Glomerular visceral epithelial cell (primary cell): ENCODE data around the gene C11orf58.

Experiments
- DNase-seq: peaks from one replicate; pipeline ENCODE4 v3.0.0-alpha.2; 2016; ENCODE audit errors: extremely low spot score

C11orf58 gene

DNA sequence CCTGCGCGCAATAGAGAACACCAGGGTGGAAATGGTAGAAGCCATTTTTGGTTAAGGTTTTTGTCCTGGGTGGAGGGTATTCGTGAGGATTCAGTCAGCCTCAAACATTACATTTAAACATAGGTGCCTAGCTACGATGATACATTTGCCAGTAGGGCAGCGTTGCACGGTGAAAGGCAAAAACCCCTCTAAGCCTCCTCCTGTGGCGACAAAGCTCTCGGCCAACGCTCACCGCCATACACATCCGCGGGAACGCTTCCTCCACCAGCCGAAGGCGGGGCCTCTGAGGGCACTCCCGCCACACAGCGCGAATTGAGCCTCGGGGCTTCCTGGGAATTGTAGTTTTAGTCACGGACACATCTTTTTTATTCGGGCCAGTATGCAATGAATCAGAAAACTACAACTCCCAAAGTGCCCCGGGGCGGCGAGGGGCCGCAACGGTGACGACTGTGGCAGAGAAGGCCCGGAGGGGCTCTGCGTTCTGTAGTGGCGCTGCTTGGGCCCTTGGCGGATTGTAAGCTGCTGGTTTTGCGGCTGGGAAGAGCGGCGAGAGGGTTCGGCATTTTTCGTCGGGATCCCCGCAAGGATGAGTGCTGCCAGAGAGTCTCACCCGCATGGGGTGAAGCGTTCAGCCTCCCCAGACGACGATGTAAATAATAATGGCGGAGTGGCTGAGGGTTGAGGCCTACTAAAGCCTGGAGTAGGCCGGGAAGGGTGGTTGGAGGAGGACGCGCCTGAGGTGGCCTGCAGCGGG lies at the start of gene C11orf58:
Gene C11orf58, plus strand, starts transcription at position 455 of the 754 bp plus-strand sequence. Its CDS starts 132 bp downstream, at position 587.
- peak; percentile 94 for DNase-seq

DNA sequence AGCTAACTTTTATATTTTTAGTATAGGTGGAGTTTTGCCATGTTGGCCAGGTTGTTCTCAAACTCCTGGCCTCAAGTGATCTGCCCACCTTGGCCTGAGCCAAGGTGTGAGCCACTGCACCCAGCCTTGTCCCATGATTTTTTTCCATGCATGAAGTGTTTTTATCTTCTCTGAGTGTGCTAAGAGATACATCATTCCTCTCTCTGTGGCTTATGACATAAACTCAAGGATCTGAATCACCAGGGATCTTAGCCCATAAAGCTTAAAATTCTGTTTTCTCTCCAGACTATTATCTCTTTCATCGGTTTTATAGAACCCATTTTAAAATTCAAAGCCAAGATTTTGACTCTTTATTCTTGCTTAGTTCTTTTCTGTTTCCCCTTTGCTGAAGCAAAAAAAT lies 48.4 kb upstream of the C11orf58 start:
- DNase-seq, result no peak

DNA sequence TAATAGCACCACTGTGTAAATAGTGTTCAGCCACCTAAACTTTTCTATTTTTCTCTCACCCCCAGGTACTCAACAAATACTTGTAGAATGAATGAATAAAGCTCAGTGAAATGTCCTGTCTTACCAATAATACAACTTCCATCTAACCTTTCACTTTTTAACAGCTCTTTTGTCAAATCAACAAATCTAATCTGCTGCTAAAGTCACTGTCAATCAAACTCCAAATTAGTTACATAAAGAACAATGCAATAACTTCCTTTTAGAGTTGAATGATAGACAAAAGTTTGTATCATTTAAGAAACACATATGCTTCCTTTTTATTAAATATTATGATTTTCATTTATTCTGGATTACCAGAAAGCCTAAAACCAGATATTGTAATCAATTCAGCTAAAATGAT lies 34.7 kb upstream of the C11orf58 start:
- no peak for DNase-seq

DNA sequence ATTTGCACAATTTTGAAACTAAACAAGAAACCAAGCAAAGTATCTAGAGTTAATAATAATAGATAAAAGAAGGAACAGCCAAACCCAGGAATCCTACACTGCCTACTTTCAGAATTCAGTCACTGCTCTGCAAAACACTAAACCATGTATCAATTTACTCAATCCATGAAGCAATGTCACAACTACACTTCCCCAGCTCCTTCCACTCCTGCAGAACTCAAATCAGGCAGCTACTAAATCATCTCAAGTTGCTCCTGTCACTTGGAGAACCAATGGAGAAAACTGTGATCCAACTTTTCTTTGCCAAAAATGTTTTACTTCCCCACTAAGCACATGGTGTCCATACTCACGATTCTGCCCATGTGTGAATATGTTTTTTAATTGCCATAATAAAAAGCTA lies 24.9 kb upstream of the C11orf58 start:
- no peak for DNase-seq

DNA sequence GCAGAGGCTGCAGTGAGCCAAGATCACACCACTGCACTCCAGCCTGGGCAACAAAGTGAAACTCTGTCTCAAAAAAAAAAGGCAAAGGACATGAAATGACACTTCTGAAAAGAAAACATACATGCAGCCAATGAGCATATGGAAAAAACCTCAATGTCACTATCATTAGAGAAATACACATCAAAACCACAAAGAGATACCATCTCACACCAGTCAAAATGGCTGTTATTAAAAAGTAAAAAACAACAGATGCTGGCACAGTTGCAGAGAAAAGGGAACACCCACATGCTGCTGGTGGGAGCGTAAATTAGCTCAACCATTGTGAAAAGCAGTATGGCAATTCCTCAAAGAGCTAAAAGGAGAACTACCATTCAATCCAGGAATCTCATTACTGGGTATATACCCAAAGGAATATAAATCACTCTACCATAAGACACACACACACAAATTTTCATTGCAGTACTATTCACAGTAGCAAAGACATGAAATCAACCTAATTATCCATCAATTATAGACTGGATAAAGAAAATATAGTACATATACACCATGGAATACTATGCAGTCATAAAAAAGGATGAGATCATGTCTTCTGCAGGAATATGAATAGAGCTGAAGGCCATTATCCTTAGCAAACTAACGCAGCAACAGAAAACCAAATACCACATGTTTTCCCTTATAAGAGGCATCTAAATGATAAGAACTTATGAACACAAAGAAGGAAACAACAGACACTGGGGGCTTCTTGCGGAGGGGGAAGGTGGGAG lies 15.7 kb upstream of the C11orf58 start:
- no peak for DNase-seq

DNA sequence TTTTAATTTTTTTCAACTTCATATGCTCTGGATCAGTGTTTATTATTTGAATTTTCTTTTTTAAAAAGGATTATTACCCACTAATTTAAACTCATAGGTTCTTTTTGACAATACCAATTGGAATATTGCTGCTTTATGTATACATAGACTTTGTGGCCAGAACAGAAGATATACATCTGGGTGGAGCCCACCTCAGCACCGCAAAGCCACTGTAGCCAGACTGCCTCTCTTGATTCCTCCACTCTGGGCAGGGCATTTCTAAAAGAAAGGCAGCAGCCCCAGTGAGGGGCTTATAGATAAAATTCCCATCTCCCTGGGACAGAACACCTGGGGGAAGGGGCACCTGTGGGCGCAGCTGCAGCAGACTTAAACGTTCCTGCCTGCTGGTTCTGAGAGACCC lies 10.6 kb upstream of the C11orf58 start:
- DNase-seq, result no peak

DNA sequence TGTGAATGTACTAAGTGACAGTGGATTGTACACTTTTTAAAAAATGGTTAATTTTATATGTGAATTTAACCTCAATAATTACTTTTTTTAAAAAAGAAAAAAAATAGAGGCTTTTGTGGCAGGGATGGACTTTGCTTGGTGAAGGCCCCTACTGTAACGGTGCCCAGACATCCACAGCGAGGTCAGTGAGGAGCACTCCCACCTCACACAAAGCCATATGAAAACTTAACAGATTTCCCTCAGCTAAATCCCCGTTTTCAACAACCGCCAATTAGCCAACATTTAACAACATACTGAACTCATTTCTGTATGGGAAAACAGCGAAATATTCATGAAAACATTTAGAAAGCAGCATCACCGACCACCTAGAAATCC lies 642 bp upstream of the C11orf58 start:
- no peak for DNase-seq

DNA sequence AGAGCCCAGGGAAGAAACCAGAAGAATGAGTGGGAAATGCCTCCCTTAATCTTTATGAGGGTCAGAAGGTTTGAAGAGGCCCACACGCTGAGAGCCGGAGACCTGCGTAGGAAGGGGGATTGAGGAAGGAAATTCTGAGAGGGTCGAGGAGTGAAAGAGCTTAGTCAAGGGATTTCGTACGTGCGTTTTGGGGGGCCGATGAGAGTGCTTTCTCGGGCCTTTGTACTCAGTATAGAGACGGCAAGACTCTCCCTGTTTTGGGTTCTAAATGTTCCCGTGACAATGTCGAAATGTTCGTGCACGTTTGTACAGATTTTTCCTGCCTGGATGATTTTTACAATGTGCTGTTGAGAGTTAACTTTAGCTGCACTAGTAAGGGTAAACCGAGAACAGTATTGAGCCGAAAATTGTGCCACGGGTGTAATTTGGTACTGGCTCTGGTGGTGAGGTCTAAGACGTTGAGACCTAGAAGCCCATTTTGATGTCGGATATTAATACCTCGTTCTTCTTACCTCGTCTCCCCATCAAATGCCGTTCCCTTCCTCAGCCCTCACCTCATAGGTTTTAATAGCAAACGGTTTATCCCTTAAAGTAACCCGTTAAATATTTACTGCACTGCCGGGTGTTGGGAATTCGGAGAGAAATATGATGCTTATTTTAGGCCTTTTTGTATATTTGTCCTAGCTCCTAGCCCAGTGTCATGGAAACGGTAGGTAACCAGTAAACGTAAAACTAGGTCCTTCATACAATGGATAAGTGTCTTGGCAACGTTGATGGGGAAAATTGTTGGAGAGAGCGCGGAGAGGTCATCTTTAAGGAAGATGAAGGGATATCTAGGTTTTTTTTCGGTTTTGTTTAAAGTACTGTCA lies 734 bp downstream of the C11orf58 start:
- DNase-seq, result peak; percentile 16

DNA sequence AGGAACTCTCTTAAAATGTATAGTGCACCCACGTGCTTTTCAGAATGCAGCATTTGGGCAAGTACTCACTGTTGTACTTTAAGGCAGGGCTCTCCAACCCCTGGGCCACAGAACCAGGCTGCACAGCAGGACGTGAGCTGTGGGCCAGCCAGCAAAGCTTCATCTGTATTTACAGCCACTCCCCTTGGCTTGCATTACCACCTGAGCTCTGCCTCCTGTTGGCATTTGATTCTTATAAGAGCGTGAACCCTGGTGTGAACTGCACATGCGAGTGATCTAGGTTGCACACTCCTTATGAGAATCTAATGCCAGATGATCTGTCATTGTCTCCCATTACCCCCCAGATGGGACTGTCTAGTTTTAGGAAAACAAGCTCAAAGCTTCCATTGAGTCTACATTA lies 3.0 kb downstream of the C11orf58 start:
- no peak for DNase-seq

DNA sequence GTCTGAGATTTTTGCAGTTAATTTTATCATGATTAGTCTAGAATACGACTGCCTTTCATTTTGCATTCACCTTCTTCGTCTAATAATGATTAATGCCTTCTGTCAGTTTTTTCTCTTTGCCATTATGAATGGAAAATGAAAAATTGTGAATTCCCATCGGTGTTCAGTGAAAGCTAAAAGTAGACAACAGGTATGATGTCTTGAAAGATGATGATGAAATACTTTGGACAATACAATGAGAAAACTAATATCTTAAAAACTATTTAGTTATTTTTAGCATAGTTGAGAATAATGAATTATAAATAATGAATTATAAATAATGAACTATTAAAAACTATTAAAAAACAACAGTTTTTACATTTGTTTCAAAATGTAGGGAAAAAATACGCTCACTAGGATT lies 5.0 kb downstream of the C11orf58 start:
- DNase-seq, result no peak

DNA sequence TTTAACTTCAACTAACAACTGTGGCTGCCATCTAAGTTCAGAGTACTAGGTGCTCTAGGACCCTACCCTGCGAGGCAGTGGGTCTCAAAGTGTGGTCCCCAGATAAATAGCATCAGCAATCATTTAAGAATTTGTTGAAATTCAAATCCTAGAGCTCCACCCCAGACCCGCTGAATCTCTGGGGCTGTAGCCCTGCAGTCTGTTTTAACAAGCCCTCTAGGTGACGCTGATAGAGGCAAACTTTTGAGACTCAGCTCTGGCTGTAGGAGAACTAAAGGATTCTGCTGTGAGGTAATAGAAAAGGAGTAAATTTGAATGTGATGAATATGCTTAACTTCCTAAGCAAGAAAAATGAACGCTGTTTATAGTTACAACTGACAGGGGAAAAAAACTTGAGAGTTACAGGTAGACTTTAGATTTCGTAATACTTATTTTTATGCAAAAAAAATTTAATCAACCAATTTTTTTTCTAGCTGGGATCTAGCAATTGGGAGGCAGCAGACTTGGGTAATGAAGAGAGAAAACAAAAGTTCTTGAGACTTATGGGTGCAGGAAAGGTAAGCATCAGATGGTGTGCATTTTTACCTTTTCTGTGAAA lies 5.8 kb downstream of the C11orf58 start:
- no peak for DNase-seq

DNA sequence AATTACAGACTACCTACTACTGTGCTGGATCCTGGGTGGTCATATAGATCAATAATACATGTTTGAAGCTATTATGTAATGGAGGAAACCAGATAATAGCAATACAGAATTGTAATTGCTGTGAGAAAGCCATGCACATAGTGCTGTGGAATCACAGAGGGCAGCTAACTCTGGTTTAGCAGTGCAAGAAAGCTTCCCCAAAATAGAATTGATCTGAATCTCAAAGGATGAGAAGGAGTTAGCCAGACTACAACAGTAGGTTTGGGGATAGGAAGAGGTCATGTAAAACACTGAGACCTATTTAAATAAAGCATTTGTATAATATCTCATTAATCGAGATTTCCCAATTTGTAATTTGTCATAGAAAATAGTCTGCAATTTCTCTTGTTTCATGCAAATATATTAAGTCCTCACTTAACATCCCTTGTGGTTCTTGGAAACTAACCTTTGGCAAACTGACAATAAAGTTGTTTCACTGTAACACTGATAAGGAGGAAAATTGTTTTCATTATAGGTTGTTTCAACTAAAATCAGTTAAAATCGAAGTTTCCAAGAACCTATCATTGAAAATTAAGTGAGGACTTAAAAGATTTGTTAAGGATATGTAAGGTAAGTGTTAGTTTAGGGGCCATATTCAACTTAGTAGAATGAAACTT lies 7.6 kb downstream of the C11orf58 start:
- DNase-seq, result no peak

DNA sequence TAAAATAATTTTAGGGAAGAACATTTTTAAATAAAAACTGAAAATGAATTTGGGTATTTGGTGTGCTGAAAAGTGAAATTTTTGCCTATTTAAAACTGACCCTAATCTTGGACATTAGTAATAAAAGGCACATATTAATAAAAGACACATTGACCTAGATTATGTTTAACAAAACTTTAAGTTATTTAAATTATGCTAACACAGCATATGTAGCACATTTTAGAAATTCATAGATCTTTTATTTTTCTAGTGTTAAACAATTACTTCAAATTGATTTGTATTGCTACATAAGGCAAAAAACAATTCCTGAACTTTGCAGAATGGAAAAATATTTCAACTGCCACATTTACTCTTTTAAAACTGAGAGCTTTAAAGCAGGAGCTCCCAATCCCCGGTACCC lies 10.6 kb downstream of the C11orf58 start:
- no peak for DNase-seq

DNA sequence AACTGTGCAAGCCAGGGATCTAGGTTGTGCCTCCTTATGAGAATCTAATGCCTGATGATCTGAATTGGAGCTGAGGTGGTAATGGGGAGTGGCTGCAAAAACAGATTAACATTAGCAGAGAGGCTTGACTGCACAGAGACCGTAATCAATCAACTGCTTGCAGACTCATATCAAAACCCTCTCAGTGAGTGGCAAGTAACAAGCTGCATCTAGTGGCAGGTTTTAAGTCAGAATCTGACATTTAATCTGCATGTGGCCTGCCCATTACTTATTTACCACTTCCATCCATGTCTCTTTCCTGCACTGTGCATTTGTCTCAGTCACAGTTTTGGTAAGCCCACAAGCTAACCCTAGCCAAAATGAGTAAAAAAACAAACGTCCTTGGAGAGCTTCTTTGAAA lies 11.2 kb downstream of the C11orf58 start:
- no peak for DNase-seq

DNA sequence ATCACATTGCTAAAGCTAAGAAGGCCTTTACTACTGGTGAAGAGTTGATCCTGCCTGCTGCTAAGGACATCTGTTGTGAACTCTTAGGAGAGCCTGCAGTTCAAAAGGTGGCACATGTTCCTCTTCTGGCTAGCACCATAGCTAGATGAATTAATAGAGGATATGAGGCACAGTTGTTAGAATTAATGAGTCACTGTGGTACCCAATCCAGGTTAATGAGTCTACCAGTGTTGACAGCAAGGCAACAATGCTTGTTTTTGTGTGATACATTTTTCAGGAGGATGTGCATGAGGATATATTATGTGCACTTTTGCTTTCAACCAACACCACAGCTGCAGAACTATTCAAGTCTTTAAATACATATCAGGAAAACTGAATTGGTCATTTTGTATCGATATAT lies 12.0 kb downstream of the C11orf58 start:
- DNase-seq, result no peak

DNA sequence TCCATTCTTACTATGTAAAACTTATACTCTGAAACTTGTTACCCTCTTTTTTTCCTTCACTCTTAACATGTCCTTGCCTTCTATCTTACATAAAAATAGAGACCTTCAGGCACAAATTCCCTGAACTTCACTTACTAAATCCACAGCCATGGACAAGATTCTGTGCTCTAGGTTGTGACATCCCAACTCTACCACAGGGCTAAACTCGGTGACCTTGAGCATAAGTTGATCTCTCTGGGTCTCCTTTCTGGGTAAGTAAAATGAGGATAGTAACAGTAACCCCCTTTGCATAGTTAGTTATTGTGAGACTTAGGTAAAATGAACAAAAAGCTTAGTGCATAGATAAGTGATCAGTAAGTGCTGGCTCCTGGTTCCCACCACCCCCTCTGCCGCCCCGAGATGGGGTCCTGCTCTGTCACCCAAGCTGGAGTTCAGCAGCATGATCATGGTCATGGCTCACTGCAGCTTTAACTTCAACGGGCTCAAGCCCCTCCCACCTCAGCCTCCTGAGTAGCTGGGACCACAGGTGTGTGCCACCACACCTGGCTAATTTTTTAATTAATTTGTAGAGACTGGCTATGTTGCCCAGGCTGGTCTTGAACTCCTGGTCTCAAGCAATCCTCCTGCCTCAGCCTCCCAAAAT lies 20.1 kb downstream of the C11orf58 start:
- no peak for DNase-seq

DNA sequence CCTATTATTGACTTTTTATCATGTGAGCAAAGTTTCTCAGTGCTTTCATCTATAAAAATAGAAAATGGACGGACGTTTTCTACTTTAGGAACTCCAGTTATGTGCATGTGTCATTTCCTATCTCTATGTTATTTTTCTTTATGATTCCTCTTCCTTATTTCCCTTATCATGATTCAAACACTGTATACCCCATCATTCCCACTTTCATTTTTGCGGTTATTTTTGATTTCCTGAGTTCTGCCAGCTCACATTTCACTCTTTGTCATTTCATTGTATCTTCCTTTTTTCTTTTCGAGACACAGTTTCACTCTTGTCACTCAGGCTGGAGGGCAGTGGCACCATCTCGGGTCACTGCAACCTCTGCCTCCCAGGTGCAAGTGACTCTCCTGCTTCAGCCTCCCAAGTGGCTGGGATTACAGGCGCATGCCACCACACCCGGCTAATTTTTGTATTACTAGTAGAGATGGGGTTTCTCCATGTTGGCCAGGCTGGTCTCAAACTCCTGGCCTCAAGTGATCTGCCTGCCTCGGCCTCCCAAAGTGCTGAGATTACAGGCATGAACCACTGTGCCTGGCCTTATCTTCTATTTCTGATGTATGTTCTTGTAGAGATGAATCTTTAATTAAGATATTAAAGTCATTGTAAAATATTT lies 21.5 kb downstream of the C11orf58 start:
- DNase-seq, result no peak

DNA sequence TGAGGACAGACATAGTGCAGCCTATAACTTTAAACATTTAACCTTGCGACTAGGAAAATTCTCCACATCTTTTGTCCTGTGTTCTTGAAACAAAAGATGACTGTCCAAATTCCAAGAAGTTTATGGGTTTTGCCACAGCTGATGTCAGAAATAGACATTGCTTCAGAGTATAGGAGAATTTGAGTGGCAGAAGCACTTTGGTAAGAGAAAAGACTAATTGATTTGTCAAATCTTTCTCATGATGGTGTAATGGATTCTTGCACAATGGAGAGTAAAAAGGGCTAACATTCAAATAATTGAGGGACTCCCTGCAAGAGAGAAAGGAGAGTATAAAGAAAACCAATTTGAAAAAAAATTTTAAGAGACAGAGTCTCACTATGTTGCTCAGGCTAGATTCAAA lies 25.3 kb downstream of the C11orf58 start:
- no peak for DNase-seq

DNA sequence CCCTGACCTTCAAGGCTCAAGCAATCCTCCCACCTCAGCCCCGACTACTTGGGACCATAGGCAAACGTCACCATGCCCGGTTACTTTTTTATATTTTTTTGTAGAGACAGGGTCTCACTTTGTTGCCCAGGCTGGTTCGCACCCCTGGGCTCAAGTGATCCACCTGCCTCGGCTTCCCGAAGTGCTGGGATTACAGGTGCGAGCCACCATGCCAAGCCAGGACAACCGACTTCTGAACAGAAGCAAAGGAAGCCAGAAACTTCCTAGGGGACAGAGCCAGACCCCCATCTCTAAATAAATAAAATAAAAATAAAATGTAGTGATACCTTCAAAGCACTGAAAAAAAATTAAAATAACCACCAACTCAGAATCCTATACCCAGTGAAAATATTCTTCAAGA lies 26.4 kb downstream of the C11orf58 start:
- DNase-seq, result no peak

DNA sequence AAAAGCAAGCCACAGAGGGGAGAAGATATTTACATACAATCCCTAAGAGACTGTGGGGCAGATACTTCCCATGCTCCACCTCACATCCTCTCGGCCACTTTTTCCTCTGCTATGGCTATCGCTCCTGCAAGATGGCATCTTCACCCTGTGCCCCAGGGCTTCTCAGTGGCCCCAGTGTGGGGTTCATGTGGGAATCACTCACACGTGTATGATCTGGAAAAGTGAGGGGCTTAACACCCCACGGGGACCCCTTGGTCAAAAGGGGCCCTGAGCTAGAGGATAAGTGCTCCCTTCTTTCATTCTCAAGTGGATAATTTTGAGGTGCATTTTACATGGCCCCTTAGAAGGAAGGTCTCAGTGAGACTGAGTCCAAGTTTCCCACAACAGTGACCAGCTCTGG lies 28.7 kb downstream of the C11orf58 start:
- no peak for DNase-seq

DNA sequence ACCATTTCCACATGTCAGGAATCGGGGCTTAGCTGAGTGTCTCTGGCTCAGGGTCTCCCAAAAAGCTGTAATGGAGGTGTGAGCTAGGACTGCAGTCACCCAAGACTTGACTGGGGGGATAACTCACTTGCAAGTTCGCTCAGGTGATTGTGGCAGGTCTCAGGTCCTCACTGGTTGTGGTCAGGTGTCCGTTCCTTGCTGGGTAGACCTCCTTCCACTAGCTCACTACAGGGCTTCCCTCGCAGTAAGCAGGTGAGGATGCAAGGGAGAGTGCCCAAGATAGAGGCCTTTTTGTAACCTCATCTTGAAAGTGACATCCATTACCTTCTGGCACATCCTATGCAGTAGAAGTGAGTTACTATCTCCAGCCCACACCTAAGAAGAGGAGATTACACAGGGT lies 29.5 kb downstream of the C11orf58 start:
- no peak for DNase-seq
